Motor neuron (in vitro differentiated cells): ENCODE results near the gene RAC3. TPM values are rescaled to one million over a fixed set of nuclear protein-coding genes. Genes with fewer than 3 reads are reported as not detected.

Experiments used
- ATAC-seq, 8 experiments: fragments of 200-7000 bp; cut with Tn5 transposase; replicated peaks in 6 of 8; 2 replicates each; pipeline ENCODE4 v1.8.0; 2021; ENCODE audit warnings: mild to moderate bottlenecking in 8 of 8, moderate library complexity in 8 of 8
- H3K27ac ChIP-seq, 2 donors: fragments of 250-450 bp; sonication (Bioruptor Pico); 2 replicates each; pipeline ENCODE4 v1.9.0; 2021; ENCODE audit warnings: antibody characterized with exemption in 2 of 2, mild to moderate bottlenecking in 2 of 2, moderate library complexity in 1 of 2
- H3K4me1 ChIP-seq, 2 donors: fragments of 250-450 bp; sonication (Bioruptor Pico); replicated peaks in 1 of 2; 2 replicates each; pipeline ENCODE4 v1.6.1; 2021; ENCODE audit warnings: antibody characterized with exemption in 2 of 2, mild to moderate bottlenecking in 2 of 2, moderate library complexity in 1 of 2
- H3K4me3 ChIP-seq, 5 donors: fragments of 250-450 bp; sonication (Bioruptor Pico); 2 replicates each; pipeline ENCODE4 v1.9.0; 2021; ENCODE audit warnings: antibody characterized with exemption in 5 of 5, mild to moderate bottlenecking in 5 of 5, moderate library complexity in 4 of 5
- WGBS, 10 experiments: fragments of 450-650 bp; shearing (Covaris generic); methylation state at CpG; one replicate each; pipeline ENCODE4 v1.0.0; 2022; 5-methylcytosine and 5-hydroxymethylcytosine counted together
- in situ Hi-C, 9 experiments: fragments of 400-800 bp; cut with MboI; loops; one replicate each; pipeline ENCODE4 v1.15.0; 2021; ENCODE audit warnings: low sequenced_read_pairs in 9 of 9, low pct_unique_long_range_greater_than_20kb in 2 of 9; ENCODE audit not compliant: unreplicated experiment in 9 of 9
- total RNA-seq, 8 experiments: library from RNA; unstranded; fragments of 300-600 nt; gene quantifications; 2 replicates each; pipeline versions ENCODE4 v1.2.3 to v1.2.4, GENCODE V29; 2022

The RAC3 gene
- total RNA-seq, 8 experiments from 2014 or later = 1.8 to 92.9 (median 52.3) TPM

DNA sequence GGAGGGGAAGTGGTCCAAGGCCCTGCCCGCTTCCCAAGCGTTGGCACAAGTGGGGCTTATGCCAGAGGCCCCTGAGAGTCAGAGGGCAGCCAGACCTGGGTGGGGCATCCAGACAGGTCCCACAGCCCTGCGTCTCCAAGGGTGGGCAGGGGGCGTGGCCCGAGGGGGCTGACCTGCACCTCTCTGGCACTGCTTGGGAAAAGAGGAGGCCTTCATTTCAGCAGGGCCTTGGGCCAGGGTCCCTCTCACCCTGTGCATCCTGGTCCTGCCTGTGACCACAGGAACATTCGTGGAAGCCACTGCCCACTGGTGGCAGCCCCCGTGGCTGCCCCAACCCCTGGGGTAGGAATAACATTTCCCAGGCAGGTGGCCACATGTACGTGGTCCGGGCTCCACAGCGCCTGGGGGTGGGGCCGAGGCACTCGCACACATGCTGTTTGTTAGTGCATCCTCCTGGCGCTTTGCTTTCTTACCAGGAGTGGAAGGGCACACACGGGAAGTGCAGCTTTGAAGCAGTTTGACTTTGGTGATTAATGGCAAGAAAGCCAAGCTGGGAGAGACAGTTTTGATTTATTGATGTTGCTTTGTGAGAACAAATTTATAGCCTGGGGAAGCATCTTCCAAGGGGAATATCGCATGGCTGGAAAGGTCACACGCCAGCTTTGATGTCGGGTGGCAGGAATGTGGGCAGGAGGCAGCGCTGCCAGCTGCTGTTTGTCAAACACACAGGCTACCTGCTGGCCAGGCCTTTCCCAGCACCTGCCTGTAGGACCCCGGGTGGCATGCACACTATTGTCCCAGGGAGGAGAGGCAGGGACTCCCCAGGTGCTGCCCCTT, 13.1 kb upstream of the RAC3 start:
- H3K4me3 ChIP-seq = no peak overlapping the region
- no peak for ATAC-seq
- in situ Hi-C loops = no loop called here
- peaks cover 9 to 14% of the 10 kb centered on the region in 2 donors for H3K4me1 ChIP-seq
- H3K27ac ChIP-seq = no peak overlapping the region
- 40 to 100% (median 78%) methylated on average over 1 to 9 of the region's 19 CpGs; no CpG with 5 or more reads in 3 of the 10 experiments for WGBS, 10 experiments

DNA sequence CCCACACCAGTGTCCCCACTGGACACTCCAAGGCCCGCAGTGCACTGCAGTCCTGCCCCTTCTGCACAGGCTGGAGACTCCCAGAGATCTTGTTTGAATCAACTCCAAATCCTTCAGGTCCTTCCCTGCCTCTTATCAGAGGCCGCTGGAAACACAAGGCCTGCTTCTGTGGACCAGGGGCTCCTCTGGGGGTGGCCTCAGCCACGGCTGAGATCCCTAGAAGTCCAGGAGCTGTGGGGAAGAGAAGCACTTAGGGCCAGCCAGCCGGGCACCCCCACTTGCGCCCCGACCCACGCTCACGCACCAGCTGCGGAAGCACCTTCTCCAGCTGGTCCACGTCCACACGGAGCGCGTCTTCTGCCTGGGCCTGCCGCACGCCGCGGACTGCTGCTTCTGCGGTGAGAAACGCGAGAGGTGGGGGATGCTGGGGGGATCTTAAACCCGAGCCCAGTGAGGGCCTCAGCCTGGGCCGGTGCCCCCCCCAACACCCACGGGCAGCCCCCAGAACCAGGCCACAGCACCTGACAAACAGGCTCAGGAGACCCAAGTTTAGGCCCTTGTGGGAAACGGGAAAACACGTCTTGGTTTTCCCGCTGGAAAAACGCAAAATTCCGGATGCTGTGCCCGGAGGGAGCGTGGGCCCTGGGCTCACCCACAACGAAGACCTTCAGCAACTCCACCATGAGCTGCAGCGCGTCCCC, 12.3 kb upstream of the RAC3 start:
- Histone ChIP-seq H3K4me3 (no peak overlapping the region), H3K4me1 (peaks cover 13 to 16% of the 10 kb centered on the region in 2 donors), H3K27ac (no peak overlapping the region)
- WGBS, 10 experiments = 78 to 100% (median 97%) methylated on average over 2 to 13 of the region's 33 CpGs; no CpG with 5 or more reads in 7 of the 10 experiments
- no peak for ATAC-seq
- in situ Hi-C loops = no loop called here

DNA sequence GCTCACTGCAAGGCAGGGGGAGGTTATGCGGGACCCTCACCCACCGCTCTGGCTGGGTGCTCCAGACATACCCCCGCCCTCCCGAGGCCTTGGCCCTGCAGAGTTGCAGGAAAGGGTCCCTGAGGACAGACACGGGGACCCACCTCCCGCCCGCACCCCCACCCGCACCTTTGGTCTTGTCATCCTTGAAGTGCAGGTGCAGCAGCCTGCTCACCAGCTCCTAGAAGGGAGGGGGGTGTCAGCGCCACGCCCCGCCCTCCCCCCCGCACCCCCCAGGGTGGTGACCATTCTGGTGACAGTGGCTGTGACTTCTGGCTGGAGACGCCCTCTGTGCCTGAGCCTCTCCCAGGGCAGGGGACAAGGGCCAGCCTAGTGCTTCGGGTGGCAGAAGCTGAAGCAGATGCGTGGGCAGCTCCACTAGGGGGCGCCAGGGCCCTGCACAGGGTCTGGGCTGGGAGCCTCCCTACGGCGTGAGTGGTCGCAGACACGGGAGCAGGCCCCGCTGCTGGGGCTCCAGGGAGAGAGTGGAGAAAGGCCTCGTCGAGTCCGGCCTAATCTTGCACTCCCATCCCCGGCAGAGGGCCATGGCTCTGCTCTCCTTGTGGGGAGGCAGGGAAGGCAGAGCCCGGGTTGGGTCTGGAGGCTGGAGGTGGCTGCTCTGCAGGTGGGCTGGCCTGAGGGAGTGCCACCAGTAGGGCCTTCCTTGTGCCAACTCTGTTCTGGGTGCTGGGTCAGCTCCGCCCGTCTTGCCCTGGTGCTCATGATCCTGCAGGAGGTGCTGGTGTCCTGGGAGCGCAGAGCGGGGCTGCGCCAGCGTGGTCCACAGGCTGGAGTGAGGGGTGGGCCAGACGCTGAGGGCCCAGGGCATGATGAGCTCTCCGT, 11.5 kb upstream of the RAC3 start:
- 72 to 89% (median 80%) methylated on average over 1 to 6 of the region's 34 CpGs; no CpG with 5 or more reads in 7 of the 10 experiments for WGBS, 10 experiments
- in situ Hi-C loops = no loop called here
- Histone ChIP-seq H3K27ac (no peak overlapping the region), H3K4me1 (peaks cover 14 to 19% of the 10 kb centered on the region in 2 donors), H3K4me3 (no peak overlapping the region)
- ATAC-seq = no peak

DNA sequence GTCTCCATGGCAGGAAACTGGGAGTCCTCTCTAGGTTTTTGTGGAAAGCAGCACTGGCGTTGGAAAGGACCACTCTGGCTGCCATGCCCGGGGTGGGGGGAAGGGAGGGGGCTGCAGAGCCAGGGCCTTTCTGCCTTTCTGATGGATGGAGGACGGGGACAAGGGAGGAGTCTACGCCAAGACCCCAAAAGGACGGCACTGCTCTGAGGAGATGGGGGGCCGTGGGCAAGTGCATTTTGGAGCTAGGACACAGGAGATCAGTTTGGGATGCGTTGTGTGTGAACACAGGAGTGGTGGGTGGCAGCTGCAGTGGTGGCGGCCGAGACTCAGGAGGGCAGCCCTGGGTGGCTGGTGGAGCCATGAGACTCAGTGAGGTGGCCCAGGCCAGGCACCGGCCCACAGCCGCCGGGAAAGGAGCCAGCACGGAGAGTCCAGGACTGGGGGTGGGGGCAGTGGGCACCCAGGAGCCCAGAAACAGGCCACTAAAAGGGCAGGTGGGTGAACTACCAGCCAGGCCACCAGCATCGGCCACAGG, 10.8 kb upstream of the RAC3 start:
- peaks cover 14 to 15% of the 10 kb centered on the region in 2 donors for H3K4me1 ChIP-seq
- H3K27ac ChIP-seq = no peak overlapping the region
- H3K4me3 ChIP-seq = no peak overlapping the region
- WGBS, 10 experiments = 60 to 89% methylated on average over 1 to 7 of the region's 14 CpGs; no CpG with 5 or more reads in 8 of the 10 experiments
- no peak for ATAC-seq
- in situ Hi-C loops = no loop called here

DNA sequence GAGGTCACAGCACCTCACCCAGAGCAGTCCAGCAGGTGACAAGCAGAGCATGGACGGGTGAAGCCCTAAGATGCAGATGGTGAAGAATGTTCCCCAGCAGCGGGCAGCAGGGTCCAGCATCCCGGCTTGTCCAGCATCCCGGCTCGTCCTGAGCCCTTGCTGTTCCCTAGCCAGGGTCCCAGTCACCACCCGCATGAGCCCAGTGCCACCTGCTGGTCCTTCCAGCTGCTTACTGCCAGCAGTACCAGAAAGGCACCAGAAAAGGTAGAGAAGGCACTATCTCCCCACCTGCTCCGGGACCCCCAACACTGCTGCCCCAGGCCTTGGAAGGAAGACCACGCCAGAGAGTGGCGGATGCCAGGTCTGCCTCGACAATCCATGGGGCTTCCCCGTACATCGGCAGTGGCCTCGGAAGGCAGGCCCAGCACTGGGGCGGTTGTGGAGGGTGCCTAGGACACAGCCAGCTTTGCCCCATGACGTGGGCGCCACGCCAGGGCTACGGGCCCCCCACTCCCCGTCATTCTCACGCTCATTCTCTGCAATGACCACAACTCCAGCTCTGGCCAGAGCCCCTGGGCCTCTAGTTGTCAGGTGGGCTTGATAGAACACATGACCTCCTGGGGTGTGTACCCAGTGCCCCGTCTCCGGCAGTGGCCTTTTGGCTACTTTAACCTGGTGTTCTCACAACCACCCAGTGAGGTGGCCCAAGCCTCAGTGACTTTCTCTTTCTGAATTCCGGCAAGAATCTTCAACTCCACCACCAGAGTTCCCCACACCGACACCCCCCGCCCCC, 10.2 kb upstream of the RAC3 start:
- Histone ChIP-seq H3K4me3 (peak overlapping the region; percentile 86 to 96 (median 93)), H3K4me1 (peaks cover 14% of the 10 kb centered on the region in 2 donors), H3K27ac (no peak overlapping the region)
- WGBS, 10 experiments = 0 to 50% (median 17%) methylated on average over 1 to 2 of the region's 25 CpGs; no CpG with 5 or more reads in 5 of the 10 experiments
- in situ Hi-C loops = no loop called here
- ATAC-seq = peak in 2 of 8 experiments; percentile 2 to 4

DNA sequence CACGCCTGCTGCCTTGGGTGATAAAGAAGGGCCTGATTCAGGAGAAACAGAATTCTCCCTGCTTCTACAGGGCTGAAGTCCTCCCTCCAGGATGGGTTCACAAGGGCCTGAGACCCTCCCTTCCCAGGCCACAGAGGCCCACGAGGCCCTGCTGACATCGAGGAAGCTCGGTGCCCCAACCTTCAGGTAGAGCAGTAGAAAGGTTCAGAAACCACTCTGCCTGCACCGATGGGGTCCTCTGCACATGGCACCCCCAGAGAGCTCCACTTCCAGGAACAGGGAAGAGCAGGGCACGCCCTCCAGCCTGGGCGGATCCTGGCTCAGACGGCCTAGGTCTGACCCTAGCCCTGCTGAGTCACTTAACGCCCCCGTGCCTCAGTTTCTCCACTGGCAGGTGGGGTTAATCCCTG, 9.6 kb upstream of the RAC3 start:
- Histone ChIP-seq H3K27ac (no peak overlapping the region), H3K4me3 (peak overlapping the region; percentile 86 to 96 (median 93)), H3K4me1 (peaks cover 14% of the 10 kb centered on the region in 2 donors)
- in situ Hi-C loops = no loop called here
- peak in 1 of 8 experiments; percentile 1 for ATAC-seq
- WGBS, 10 experiments = 0 to 3% (median 0%) methylated on average over 1 to 7 of the region's 10 CpGs; no CpG with 5 or more reads in 6 of the 10 experiments

DNA sequence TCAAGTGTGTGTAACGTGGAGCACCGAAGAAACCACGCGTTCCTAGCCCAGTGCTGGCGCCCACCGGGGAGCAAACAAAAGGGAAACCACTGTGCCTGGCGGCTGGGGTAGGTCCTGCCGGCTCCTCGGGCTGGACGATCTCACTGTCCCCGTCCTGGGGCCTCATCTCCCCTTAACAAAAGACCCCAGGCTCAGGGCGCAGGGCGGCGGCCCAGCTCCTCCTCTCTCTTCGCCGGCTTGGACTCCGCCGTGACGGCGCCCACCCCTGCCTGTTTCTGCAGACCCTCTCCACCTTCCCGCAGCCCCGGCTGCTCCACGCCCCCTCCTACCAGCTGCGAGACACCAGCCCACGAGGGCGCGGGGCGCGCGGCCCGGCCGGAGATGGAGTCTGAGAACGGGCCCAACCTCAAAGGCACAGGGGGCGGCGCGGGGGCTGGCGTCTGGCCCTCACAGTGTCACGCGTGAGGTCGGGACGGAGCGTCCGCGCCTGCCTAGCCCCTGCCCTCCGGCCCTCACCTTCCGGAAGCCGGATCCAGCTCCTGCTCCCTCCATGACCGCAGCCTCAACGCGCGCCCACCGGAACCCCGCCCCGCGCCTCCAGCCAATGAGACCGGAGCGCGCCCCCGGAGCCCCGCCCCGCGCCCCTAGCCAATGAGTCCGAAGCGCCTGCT, 9.0 kb upstream of the RAC3 start, which contains the start of gene CENPX:
TSS of gene CENPX (minus strand) at position 569 of the 671 bp plus-strand sequence. CDS start at position 552, 17 bp downstream.
- peak within 1 kb of the TSS; percentile 59 to 60 for H3K27ac ChIP-seq
- 0 to 20% (median 0%) methylated on average over 1 to 4 of the region's 64 CpGs; no CpG with 5 or more reads in 7 of the 10 experiments for WGBS, 10 experiments
- in situ Hi-C loops = no loop called here

DNA sequence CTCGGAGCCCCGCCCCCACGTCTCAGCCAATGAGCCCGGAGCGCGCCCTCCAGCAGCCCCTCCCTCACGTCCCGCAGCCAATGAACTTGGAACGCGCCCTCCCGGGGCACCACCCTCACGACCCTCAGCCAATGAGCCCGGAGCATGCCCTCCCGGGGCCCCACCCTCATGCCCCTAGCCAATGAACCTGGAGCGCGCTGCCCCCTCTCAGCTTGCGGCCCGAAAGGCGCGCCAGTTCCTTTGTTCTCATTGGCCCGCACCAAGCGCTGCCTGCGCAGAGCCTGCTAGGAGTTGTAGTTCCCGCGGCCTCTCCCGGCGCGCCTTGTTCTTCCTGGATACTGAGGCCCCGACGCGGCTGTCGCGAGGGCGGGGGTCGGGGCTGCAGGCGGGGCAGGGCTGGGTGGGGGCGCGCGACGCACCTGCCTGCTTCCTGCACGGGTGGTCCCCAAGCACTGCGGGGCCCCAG, 8.5 kb upstream of the RAC3 start, which contains the start of gene LRRC45:
TSS of gene LRRC45 (plus strand) at position 325 of the 466 bp plus-strand sequence. CDS start 339 bp downstream, outside the sequence.
- in situ Hi-C loops = no loop called here
- peak within 1 kb of the TSS; percentile 59 to 60 for H3K27ac ChIP-seq

More for the DNA sequence above, 9.0 kb upstream of the RAC3 start, which contains the start of gene CENPX:
- peak within 1 kb of the TSS; percentile 86 to 96 (median 93) for H3K4me3 ChIP-seq
- peak in 1 of 8 experiments; percentile 77 for ATAC-seq
- peaks cover 14% of the 10 kb centered on the region in 2 donors for H3K4me1 ChIP-seq

DNA sequence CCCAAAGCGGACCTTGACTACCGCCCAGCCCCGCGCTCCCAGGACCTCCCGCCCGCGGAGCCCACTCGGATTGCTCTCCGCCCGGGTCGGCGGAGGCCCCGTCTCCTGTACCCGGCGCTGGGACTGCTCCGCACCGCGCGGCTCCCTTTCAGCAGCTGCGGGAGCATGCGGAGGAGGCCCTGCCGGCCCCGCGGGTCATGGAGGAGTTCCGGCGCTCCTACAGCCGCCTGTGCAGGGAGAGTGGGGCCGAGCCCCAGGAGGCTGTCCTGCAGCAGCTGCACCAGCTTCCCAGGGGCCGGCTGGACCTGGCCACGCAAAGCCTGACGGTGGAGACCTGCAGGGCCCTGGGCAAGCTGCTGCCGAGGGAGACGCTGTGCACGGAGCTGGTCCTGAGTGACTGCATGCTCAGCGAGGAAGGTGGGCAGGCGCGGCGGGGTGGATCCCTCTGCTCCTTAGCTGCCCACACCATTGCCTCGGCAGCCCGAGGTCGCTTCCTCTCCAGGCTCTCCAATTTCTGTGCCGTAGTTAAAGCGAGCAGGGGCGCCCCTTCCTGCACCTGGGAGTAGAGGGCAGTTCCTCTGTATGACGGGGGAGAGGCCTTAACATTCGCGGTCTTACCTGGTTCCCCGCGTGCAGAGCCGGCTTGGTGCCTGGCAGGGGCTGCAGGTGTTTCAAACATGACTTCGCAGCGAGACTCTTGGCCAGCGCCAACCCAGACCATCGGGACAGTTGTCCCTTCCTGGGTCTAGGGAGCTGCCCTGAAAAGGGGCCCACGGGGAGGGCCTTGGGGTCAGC, 7.8 kb upstream of the RAC3 start:
- peak in 6 of 8 experiments; percentile 14 to 32 (median 22) for ATAC-seq
- H3K4me3 ChIP-seq = peak overlapping the region; percentile 54 to 58 (median 56)
- in situ Hi-C loops = no loop called here
- no peak overlapping the region for H3K27ac ChIP-seq
- peaks cover 14% of the 10 kb centered on the region in 2 donors for H3K4me1 ChIP-seq
- 3 to 40% (median 10%) methylated on average over 2 to 13 of the region's 55 CpGs; no CpG with 5 or more reads in 6 of the 10 experiments for WGBS, 10 experiments

More for the DNA sequence above, 8.5 kb upstream of the RAC3 start, which contains the start of gene LRRC45:
- peak within 1 kb of the TSS; percentile 86 to 96 (median 93) for H3K4me3 ChIP-seq
- no CpG with 5 or more reads among the region's 42 CpGs for WGBS, 10 experiments
- H3K4me1 ChIP-seq = peaks cover 14% of the 10 kb centered on the region in 2 donors
- ATAC-seq = peak; percentile 84 to 94 (median 91)

DNA sequence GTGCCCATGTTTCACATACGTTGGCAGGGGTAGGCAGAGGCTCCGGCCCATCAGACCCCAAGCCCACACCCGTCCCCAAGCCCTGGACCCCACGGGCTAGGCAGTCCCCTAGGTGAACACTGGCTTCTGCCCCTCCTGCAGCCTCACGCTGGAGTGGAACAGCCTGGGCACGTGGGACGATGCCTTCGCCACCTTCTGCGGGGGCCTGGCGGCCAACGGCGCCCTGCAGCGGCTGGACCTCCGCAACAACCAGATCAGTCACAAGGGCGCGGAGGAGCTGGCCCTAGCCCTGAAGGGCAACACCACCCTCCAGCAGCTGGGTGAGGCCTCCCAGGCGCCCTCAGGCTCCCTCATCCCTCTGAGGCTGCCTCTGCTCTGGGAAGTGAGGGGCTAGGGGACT, 6.6 kb upstream of the RAC3 start:
- in situ Hi-C loops = loop anchor here in 4 of 9 experiments (25.0 kb wide), 2 partner anchors 112 to 137 kb away; no protein-coding TSS in a partner anchor
- H3K4me1 ChIP-seq = peaks cover 15 to 16% of the 10 kb centered on the region in 2 donors
- no peak overlapping the region for H3K4me3 ChIP-seq
- no peak overlapping the region for H3K27ac ChIP-seq
- 80 to 100% methylated on average over 1 to 10 of the region's 17 CpGs; no CpG with 5 or more reads in 8 of the 10 experiments for WGBS, 10 experiments
- no peak for ATAC-seq
